GM23338 (cell line): ENCODE measurements around the gene KCNK10.

Experiments used
- CREB1 ChIP-seq: fragments of 250-450 bp; sonication (Bioruptor Pico); IDR thresholded peaks from 2 replicates; pipeline ENCODE4 v1.5.0; 2020; ENCODE audit warnings: low read depth, mild to moderate bottlenecking, moderate library complexity
- EZH2 ChIP-seq: fragments of 200-600 bp; sonication (generic); IDR thresholded peaks from one replicate; pipeline ENCODE4 v1.8.0; 2017; ENCODE audit warnings: antibody characterized with exemption, mild to moderate bottlenecking, low read depth; ENCODE audit not compliant: unreplicated experiment
- EZH2phosphoT487 ChIP-seq: fragments of 200-600 bp; sonication (generic); IDR thresholded peaks from one replicate; pipeline ENCODE4 v1.8.1; 2018; ENCODE audit warnings: antibody characterized with exemption; ENCODE audit not compliant: unreplicated experiment
- POLR2AphosphoS5 ChIP-seq: IDR thresholded peaks from 2 replicates; pipeline ENCODE4 v1.6.1; 2016; ENCODE audit warnings: antibody characterized with exemption, low read depth
- ZNF114 ChIP-seq: fragments of 250-450 bp; sonication (Bioruptor Pico); IDR thresholded peaks from 2 replicates; pipeline ENCODE4 v1.5.0; 2020; ENCODE audit warnings: mild to moderate bottlenecking, moderate library complexity
- TF ChIP-seq, protein P1 (sequence below), 2 experiments: fragments of 200-600 bp in 1 of 2; sonication (generic) in 1 of 2; conservative IDR thresholded peaks; 2 replicates each; pipeline versions ENCODE4 v1.5.1 to v1.6.1; 2016 to 2017; ENCODE audit warnings: antibody characterized with exemption in 2 of 2, low read depth in 2 of 2, mild to moderate bottlenecking in 2 of 2, moderate library complexity in 1 of 2
- TF ChIP-seq, protein P2 (sequence below): IDR thresholded peaks from one replicate; pipeline ENCODE4 v1.6.1; 2018; ENCODE audit warnings: antibody characterized with exemption; ENCODE audit not compliant: unreplicated experiment

DNA sequence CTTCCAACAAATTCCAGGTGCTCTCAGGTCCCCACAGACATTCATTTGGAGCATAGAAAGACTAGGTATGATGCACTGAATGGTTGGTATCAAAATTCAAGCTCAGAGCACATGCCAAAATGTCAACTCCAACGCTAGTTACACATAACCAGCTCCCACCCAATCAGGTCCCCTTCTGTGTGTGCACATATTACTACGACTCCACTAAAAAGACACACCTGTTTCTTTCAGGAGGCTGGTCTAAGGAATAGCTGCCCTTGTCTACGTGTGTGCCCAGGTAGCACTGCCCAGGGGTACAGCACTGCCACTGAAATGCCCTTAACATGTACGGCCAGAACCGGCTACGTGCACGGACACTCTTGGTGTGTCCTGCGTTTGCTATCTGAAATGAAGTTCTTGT, 138.1 kb downstream of the KCNK10 start:
- TF ChIP-seq, protein P1, sequence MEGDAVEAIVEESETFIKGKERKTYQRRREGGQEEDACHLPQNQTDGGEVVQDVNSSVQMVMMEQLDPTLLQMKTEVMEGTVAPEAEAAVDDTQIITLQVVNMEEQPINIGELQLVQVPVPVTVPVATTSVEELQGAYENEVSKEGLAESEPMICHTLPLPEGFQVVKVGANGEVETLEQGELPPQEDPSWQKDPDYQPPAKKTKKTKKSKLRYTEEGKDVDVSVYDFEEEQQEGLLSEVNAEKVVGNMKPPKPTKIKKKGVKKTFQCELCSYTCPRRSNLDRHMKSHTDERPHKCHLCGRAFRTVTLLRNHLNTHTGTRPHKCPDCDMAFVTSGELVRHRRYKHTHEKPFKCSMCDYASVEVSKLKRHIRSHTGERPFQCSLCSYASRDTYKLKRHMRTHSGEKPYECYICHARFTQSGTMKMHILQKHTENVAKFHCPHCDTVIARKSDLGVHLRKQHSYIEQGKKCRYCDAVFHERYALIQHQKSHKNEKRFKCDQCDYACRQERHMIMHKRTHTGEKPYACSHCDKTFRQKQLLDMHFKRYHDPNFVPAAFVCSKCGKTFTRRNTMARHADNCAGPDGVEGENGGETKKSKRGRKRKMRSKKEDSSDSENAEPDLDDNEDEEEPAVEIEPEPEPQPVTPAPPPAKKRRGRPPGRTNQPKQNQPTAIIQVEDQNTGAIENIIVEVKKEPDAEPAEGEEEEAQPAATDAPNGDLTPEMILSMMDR (conservative IDR thresholded peaks at IDR 0.05; ENCODE audit: low read depth in 2 of 2): no peak
- TF ChIP-seq EZH2: no peak
- no peak for TF ChIP-seq ZNF114 (CRISPR knock-in tag)
- TF ChIP-seq, protein P2, sequence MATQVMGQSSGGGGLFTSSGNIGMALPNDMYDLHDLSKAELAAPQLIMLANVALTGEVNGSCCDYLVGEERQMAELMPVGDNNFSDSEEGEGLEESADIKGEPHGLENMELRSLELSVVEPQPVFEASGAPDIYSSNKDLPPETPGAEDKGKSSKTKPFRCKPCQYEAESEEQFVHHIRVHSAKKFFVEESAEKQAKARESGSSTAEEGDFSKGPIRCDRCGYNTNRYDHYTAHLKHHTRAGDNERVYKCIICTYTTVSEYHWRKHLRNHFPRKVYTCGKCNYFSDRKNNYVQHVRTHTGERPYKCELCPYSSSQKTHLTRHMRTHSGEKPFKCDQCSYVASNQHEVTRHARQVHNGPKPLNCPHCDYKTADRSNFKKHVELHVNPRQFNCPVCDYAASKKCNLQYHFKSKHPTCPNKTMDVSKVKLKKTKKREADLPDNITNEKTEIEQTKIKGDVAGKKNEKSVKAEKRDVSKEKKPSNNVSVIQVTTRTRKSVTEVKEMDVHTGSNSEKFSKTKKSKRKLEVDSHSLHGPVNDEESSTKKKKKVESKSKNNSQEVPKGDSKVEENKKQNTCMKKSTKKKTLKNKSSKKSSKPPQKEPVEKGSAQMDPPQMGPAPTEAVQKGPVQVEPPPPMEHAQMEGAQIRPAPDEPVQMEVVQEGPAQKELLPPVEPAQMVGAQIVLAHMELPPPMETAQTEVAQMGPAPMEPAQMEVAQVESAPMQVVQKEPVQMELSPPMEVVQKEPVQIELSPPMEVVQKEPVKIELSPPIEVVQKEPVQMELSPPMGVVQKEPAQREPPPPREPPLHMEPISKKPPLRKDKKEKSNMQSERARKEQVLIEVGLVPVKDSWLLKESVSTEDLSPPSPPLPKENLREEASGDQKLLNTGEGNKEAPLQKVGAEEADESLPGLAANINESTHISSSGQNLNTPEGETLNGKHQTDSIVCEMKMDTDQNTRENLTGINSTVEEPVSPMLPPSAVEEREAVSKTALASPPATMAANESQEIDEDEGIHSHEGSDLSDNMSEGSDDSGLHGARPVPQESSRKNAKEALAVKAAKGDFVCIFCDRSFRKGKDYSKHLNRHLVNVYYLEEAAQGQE: no peak
- TF ChIP-seq POLR2AphosphoS5: no peak
- TF ChIP-seq EZH2phosphoT487: no peak
- TF ChIP-seq CREB1 (CRISPR knock-in tag): no peak
